Vagina (tissue), 2 donors: ENCODE measurements around the gene PIP4K2A. TPM values are rescaled to one million over a fixed set of nuclear protein-coding genes. Genes with fewer than 3 reads are reported as not detected.

Experiments
- DNase-seq, 2 donors: peaks; one replicate each; pipeline ENCODE4 v3.0.0-alpha.2; 2017; ENCODE audit errors: extremely low spot score in 2 of 2
- H3K27ac ChIP-seq: fragments of 200-600 bp; sonication (generic); one replicate; pipeline ENCODE4 v1.5.1; 2019
- H3K27me3 ChIP-seq: fragments of 200-600 bp; sonication (generic); one replicate; pipeline ENCODE4 v1.5.1; 2019
- H3K36me3 ChIP-seq, 2 donors: fragments of 200-600 bp; sonication (generic); one replicate each; pipeline ENCODE4 v1.5.1; 2017 to 2019
- H3K4me1 ChIP-seq: fragments of 200-600 bp; sonication (generic); one replicate; pipeline ENCODE4 v1.5.1; 2019
- H3K4me3 ChIP-seq, 2 donors: fragments of 200-600 bp; sonication (generic); 1 replicate in 1 of 2; 2 replicates in 1 of 2; pipeline ENCODE4 v1.5.1; 2016 to 2019
- H3K9me3 ChIP-seq: fragments of 200-600 bp; sonication (generic); one replicate; pipeline ENCODE4 v1.5.1; 2019
- CTCF ChIP-seq, 3 experiments: fragments of 450-650 bp in 2 of 3; fragments of 200-600 bp in 1 of 3; sonication (generic) in 1 of 3; IDR thresholded peaks; one replicate each; pipeline ENCODE4 v1.5.1; 2017 to 2019; ENCODE audit warnings: antibody characterized with exemption in 3 of 3, mild to moderate bottlenecking in 2 of 3, moderate library complexity in 2 of 3
- POLR2A ChIP-seq, 2 donors: fragments of 450-650 bp; IDR thresholded peaks; one replicate each; pipeline ENCODE4 v1.6.1; 2017; ENCODE audit warnings: antibody characterized with exemption in 2 of 2, mild to moderate bottlenecking in 2 of 2, moderate library complexity in 2 of 2
- POLR2AphosphoS5 ChIP-seq, 2 donors: sonication (generic); formaldehyde crosslinking; IDR thresholded peaks; one replicate each; pipeline ENCODE4 v1.9.0; 2017; ENCODE audit warnings: antibody characterized with exemption in 2 of 2, mild to moderate bottlenecking in 2 of 2, low read depth in 1 of 2; ENCODE audit not compliant: insufficient read depth in 1 of 2
- intact Hi-C: fragments of 100-400 bp; cut with DNase I; formaldehyde crosslinking; loops from one replicate; pipeline ENCODE4 v1.15.1; 2023
- total RNA-seq: library from RNA; depleted of rRNA; stranded (reverse); fragments of >200 nt; gene quantifications from one replicate; pipeline ENCODE4 v1.2.3, GENCODE V29; 2016

Gene PIP4K2A
- total RNA-seq, 1 donor from 2014 or later = 20.6 TPM

GRCh38 chr10:22652988-22653481 is 61.3 kb downstream of the PIP4K2A start:
- Histone ChIP-seq H3K27me3 (no peaks in the 10 kb centered on the region), H3K4me1 (peaks cover 53% of the 10 kb centered on the region), H3K4me3 (no peak overlapping the region), H3K27ac (no peak overlapping the region), H3K9me3 (no peaks in the 10 kb centered on the region), H3K36me3 (no peaks in the 10 kb centered on the region)
- TF ChIP-seq POLR2A (IDR thresholded peaks at IDR 0.05) (no peak), CTCF (IDR thresholded peaks at IDR 0.05) (no peak), POLR2AphosphoS5 (IDR thresholded peaks at IDR 0.05; ENCODE audit: insufficient read depth in 1 of 2, low read depth in 1 of 2) (no peak)
- intact Hi-C loops = no loop called here
- no peak for DNase-seq

GRCh38 chr10:22651276-22651980 is 63.0 kb downstream of the PIP4K2A start:
- H3K4me1 ChIP-seq = peaks cover 63% of the 10 kb centered on the region
- peak overlapping the region; percentile 13 for H3K27ac ChIP-seq
- H3K36me3 ChIP-seq = no peaks in the 10 kb centered on the region
- intact Hi-C loops = no loop called here
- H3K9me3 ChIP-seq = no peaks in the 10 kb centered on the region
- TF ChIP-seq POLR2A (IDR thresholded peaks at IDR 0.05) = no peak
- TF ChIP-seq CTCF (IDR thresholded peaks at IDR 0.05) = no peak
- no peak for TF ChIP-seq POLR2AphosphoS5 (IDR thresholded peaks at IDR 0.05; ENCODE audit: insufficient read depth in 1 of 2, low read depth in 1 of 2)
- H3K4me3 ChIP-seq = no peak overlapping the region
- H3K27me3 ChIP-seq = no peaks in the 10 kb centered on the region
- no peak for DNase-seq

- Histone ChIP-seq H3K27ac (peak overlapping the region; percentile 4), H3K4me1 (peaks cover 49% of the 10 kb centered on the region), H3K27me3 (no peaks in the 10 kb centered on the region), H3K4me3 (no peak overlapping the region), H3K36me3 (no peaks in the 10 kb centered on the region), H3K9me3 (no peaks in the 10 kb centered on the region)
- no peak for DNase-seq
- intact Hi-C loops = no loop called here
- no peak for TF ChIP-seq CTCF (IDR thresholded peaks at IDR 0.05)
- no peak for TF ChIP-seq POLR2AphosphoS5 (IDR thresholded peaks at IDR 0.05; ENCODE audit: insufficient read depth in 1 of 2, low read depth in 1 of 2)
- TF ChIP-seq POLR2A (IDR thresholded peaks at IDR 0.05) = no peak
These were observed 64.4 kb downstream of the PIP4K2A start for GRCh38 chr10:22649994-22650393.

- no peak overlapping the region for H3K4me3 ChIP-seq
- H3K9me3 ChIP-seq = no peaks in the 10 kb centered on the region
- peaks cover 43% of the 10 kb centered on the region for H3K4me1 ChIP-seq
- DNase-seq = no peak
- TF ChIP-seq CTCF (IDR thresholded peaks at IDR 0.05) = no peak
- TF ChIP-seq POLR2AphosphoS5 (IDR thresholded peaks at IDR 0.05; ENCODE audit: insufficient read depth in 1 of 2, low read depth in 1 of 2) = no peak
- no peak for TF ChIP-seq POLR2A (IDR thresholded peaks at IDR 0.05)
- no peaks in the 10 kb centered on the region for H3K27me3 ChIP-seq
- no peaks in the 10 kb centered on the region for H3K36me3 ChIP-seq
- peak overlapping the region; percentile 4 for H3K27ac ChIP-seq
- intact Hi-C loops = no loop called here
These were observed 65.0 kb downstream of the PIP4K2A start for GRCh38 chr10:22649390-22649841.

GRCh38 chr10:22648547-22648961 is 65.8 kb downstream of the PIP4K2A start:
- no peak overlapping the region for H3K4me3 ChIP-seq
- no peaks in the 10 kb centered on the region for H3K27me3 ChIP-seq
- intact Hi-C loops = no loop called here
- H3K36me3 ChIP-seq = no peaks in the 10 kb centered on the region
- TF ChIP-seq POLR2AphosphoS5 (IDR thresholded peaks at IDR 0.05; ENCODE audit: insufficient read depth in 1 of 2, low read depth in 1 of 2) = no peak
- no peak for TF ChIP-seq CTCF (IDR thresholded peaks at IDR 0.05)
- TF ChIP-seq POLR2A (IDR thresholded peaks at IDR 0.05) = no peak
- no peak for DNase-seq
- H3K27ac ChIP-seq = no peak overlapping the region
- H3K9me3 ChIP-seq = no peaks in the 10 kb centered on the region
- peaks cover 42% of the 10 kb centered on the region for H3K4me1 ChIP-seq
